ENCODE measurements around the gene ANXA10. TPM values are rescaled to one million over a fixed set of nuclear protein-coding genes. Genes with fewer than 3 reads are reported as not detected.

The ANXA10 gene
- total RNA-seq, 2 donors from 2014 or later: 4.3 TPM; not detected in 1

- no peaks in the 10 kb centered on the region for H3K9me3 ChIP-seq
- TF ChIP-seq CTCF (IDR thresholded peaks at IDR 0.05): peak; percentile 59
- ATAC-seq (ENCODE audit: insufficient number of reproducible peaks, low FRiP score, low read depth) (no peak), DNase-seq (ENCODE audit: low spot score) (no peak)
- H3K4me3 ChIP-seq: no peak overlapping the region
- no peaks in the 10 kb centered on the region for H3K36me3 ChIP-seq
- H3K4me1 ChIP-seq (ENCODE audit: control insufficient read depth in 1 of 2, low read depth in 2 of 2): no peaks in the 10 kb centered on the region
- no peaks in the 10 kb centered on the region for H3K27me3 ChIP-seq (replicated peaks; ENCODE audit: insufficient read depth)
- no peak overlapping the region for H3K27ac ChIP-seq
Measured at GRCh38 chr4:168076989-168077725, 15.2 kb upstream of the ANXA10 start.

- ATAC-seq (ENCODE audit: insufficient number of reproducible peaks, low FRiP score, low read depth): no peak
- no peaks in the 10 kb centered on the region for H3K4me1 ChIP-seq (ENCODE audit: control insufficient read depth in 1 of 2, low read depth in 2 of 2)
- H3K4me3 ChIP-seq: no peak overlapping the region
- DNase-seq (ENCODE audit: low spot score): no peak
- no peaks in the 10 kb centered on the region for H3K9me3 ChIP-seq
- no peaks in the 10 kb centered on the region for H3K36me3 ChIP-seq
- no peak for TF ChIP-seq CTCF (IDR thresholded peaks at IDR 0.05)
- H3K27ac ChIP-seq: no peak overlapping the region
- H3K27me3 ChIP-seq (replicated peaks; ENCODE audit: insufficient read depth): no peaks in the 10 kb centered on the region
Measured at GRCh38 chr4:168077726-168078239, 14.6 kb upstream of the ANXA10 start.

- Histone ChIP-seq H3K27me3 (replicated peaks; ENCODE audit: insufficient read depth) (no peaks in the 10 kb centered on the region), H3K4me1 (ENCODE audit: control insufficient read depth in 1 of 2, low read depth in 2 of 2) (no peaks in the 10 kb centered on the region), H3K9me3 (no peaks in the 10 kb centered on the region), H3K27ac (no peak overlapping the region), H3K4me3 (no peak overlapping the region), H3K36me3 (no peaks in the 10 kb centered on the region)
- ATAC-seq (ENCODE audit: insufficient number of reproducible peaks, low FRiP score, low read depth): no peak
- DNase-seq (ENCODE audit: low spot score): no peak
- no peak for TF ChIP-seq CTCF (IDR thresholded peaks at IDR 0.05)
Measured at GRCh38 chr4:168082379-168082778, 10.0 kb upstream of the ANXA10 start.

- H3K27ac ChIP-seq: no peak overlapping the region
- no peak for TF ChIP-seq CTCF (IDR thresholded peaks at IDR 0.05)
- H3K9me3 ChIP-seq: no peaks in the 10 kb centered on the region
- H3K4me1 ChIP-seq (ENCODE audit: control insufficient read depth in 1 of 2, low read depth in 2 of 2): no peaks in the 10 kb centered on the region
- ATAC-seq (ENCODE audit: insufficient number of reproducible peaks, low FRiP score, low read depth): no peak
- no peak for DNase-seq (ENCODE audit: low spot score)
- no peaks in the 10 kb centered on the region for H3K36me3 ChIP-seq
- H3K27me3 ChIP-seq (replicated peaks; ENCODE audit: insufficient read depth): no peaks in the 10 kb centered on the region
- no peak overlapping the region for H3K4me3 ChIP-seq
Measured at GRCh38 chr4:168095776-168096406, 3.6 kb downstream of the ANXA10 start.

GRCh38 chr4:168096407-168096784, 4.1 kb downstream of the ANXA10 start:
- H3K9me3 ChIP-seq: no peaks in the 10 kb centered on the region
- H3K4me1 ChIP-seq (ENCODE audit: control insufficient read depth in 1 of 2, low read depth in 2 of 2): no peaks in the 10 kb centered on the region
- no peak overlapping the region for H3K4me3 ChIP-seq
- no peak overlapping the region for H3K27ac ChIP-seq
- H3K27me3 ChIP-seq (replicated peaks; ENCODE audit: insufficient read depth): no peaks in the 10 kb centered on the region
- ATAC-seq (ENCODE audit: insufficient number of reproducible peaks, low FRiP score, low read depth): no peak
- DNase-seq (ENCODE audit: low spot score): no peak
- no peak for TF ChIP-seq CTCF (IDR thresholded peaks at IDR 0.05)
- H3K36me3 ChIP-seq: no peaks in the 10 kb centered on the region

Data from thoracic aorta (tissue), 2 donors.